Tibial nerve (tissue), 4 donors: ENCODE data around the gene INPP4B. TPM values are rescaled to one million over a fixed set of nuclear protein-coding genes. Genes with fewer than 3 reads are reported as not detected.

Experiments
- DNase-seq, 2 donors: peaks; one replicate each; pipeline ENCODE4 v3.0.0-alpha.2; 2019; ENCODE audit warnings: low spot score in 2 of 2
- H3K27ac ChIP-seq, 4 donors: fragments of 200-600 bp; sonication (generic) in 3 of 4; one replicate each; pipeline ENCODE4 v1.5.1; 2017 to 2019; ENCODE audit warnings: mild to moderate bottlenecking in 1 of 4
- H3K27me3 ChIP-seq, 2 donors: fragments of 200-600 bp; sonication (generic) in 1 of 2; one replicate each; pipeline versions ENCODE4 v1.5.1 to v1.6.0; 2017 to 2019
- H3K36me3 ChIP-seq, 3 donors: fragments of 200-600 bp; sonication (generic); one replicate each; pipeline ENCODE4 v1.5.1; 2018 to 2019
- H3K4me1 ChIP-seq, 4 donors: fragments of 200-600 bp; sonication (generic) in 3 of 4; one replicate each; pipeline ENCODE4 v1.5.1; 2017 to 2019
- H3K4me3 ChIP-seq, 4 donors: fragments of 200-600 bp; sonication (generic) in 3 of 4; one replicate each; pipeline ENCODE4 v1.5.1; 2017 to 2019; ENCODE audit warnings: mild to moderate bottlenecking in 1 of 4, moderate library complexity in 1 of 4
- H3K9me3 ChIP-seq, 4 donors: fragments of 200-600 bp; sonication (generic) in 3 of 4; one replicate each; pipeline ENCODE4 v1.5.1; 2017 to 2019
- CTCF ChIP-seq, 5 experiments: fragments of 200-600 bp in 3 of 5; fragments of 450-650 bp in 2 of 5; sonication (generic) in 3 of 5; IDR thresholded peaks; one replicate each; pipeline ENCODE4 v1.5.1; 2016 to 2019; ENCODE audit warnings: antibody characterized with exemption in 5 of 5, mild to moderate bottlenecking in 3 of 5, moderate library complexity in 2 of 5
- EP300 ChIP-seq, 2 donors: sonication (generic); formaldehyde crosslinking; IDR thresholded peaks; one replicate each; pipeline ENCODE4 v1.6.1; 2017; ENCODE audit warnings: antibody characterized with exemption in 2 of 2, mild to moderate bottlenecking in 1 of 2
- POLR2A ChIP-seq, 2 donors: fragments of 450-650 bp; IDR thresholded peaks; one replicate each; pipeline ENCODE4 v1.6.1; 2017; ENCODE audit warnings: antibody characterized with exemption in 2 of 2, mild to moderate bottlenecking in 2 of 2, moderate library complexity in 2 of 2
- WGBS, 2 donors: methylation state at CpG; one replicate each; pipeline ENCODE4 v1.1.5; 2018; 5-methylcytosine and 5-hydroxymethylcytosine counted together
- total RNA-seq, 4 donors: library from RNA; depleted of rRNA; stranded (reverse); fragments of >200 nt; gene quantifications; one replicate each; pipeline ENCODE4 v1.1.0, GENCODE V29; 2016

INPP4B gene
- total RNA-seq, 4 donors from 2014 or later, result 16.3 to 32.4 (median 24.8) TPM

GRCh38 chr4:142091085-142091513 lies 755.0 kb downstream of the INPP4B start:
- Histone ChIP-seq H3K27ac (peak overlapping the region; percentile 37 to 87 (median 62)), H3K9me3 (no peaks in the 10 kb centered on the region), H3K4me1 (peaks cover 0 to 22% (median 7%) of the 10 kb centered on the region in 4 donors), H3K4me3 (no peak overlapping the region), H3K36me3 (no peaks in the 10 kb centered on the region), H3K27me3 (no peaks in the 10 kb centered on the region)
- WGBS, 2 donors, result 30 to 33% methylated on average over 4 of the region's 4 CpGs
- DNase-seq, result peak in 1 of 2 donors; percentile 46
- TF ChIP-seq POLR2A (IDR thresholded peaks at IDR 0.05) (no peak), CTCF (IDR thresholded peaks at IDR 0.05) (no peak), EP300 (IDR thresholded peaks at IDR 0.05) (peak; percentile 77 to 91)

DNA sequence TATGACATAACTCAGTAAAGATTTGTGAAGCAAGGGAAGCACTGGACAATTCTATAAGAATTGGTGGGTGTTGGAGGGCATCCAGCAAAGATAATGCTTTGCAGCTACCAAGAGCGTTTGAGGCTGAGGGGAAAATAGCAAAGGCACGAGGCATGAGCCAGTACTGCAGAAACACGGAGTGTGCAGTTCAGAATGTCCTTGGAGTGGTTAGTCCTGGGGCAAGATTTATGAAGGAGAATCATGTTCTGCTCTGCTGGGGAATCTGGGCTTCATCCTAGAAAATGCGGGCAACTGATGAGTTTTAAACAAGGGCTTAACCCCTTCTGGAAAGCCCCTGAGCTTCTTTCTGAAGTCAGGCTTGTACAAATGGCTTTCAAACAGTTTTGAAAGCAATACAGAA lies 757.2 kb downstream of the INPP4B start:
- Histone ChIP-seq H3K4me1 (peaks cover 0 to 22% (median 7%) of the 10 kb centered on the region in 4 donors), H3K27ac (peak overlapping the region in 1 of 4 donors; percentile 36), H3K4me3 (no peak overlapping the region), H3K36me3 (no peaks in the 10 kb centered on the region), H3K27me3 (no peaks in the 10 kb centered on the region), H3K9me3 (no peaks in the 10 kb centered on the region)
- TF ChIP-seq POLR2A (IDR thresholded peaks at IDR 0.05), result no peak
- no peak for TF ChIP-seq EP300 (IDR thresholded peaks at IDR 0.05)
- no peak for TF ChIP-seq CTCF (IDR thresholded peaks at IDR 0.05)
- no peak for DNase-seq
- WGBS, 2 donors, result 37 to 59% methylated on average over 4 of the region's 4 CpGs

- no peak for TF ChIP-seq CTCF (IDR thresholded peaks at IDR 0.05)
- TF ChIP-seq POLR2A (IDR thresholded peaks at IDR 0.05), result no peak
- TF ChIP-seq EP300 (IDR thresholded peaks at IDR 0.05), result no peak
- 86 to 90% methylated on average over 4 of the region's 4 CpGs for WGBS, 2 donors
- no peaks in the 10 kb centered on the region for H3K36me3 ChIP-seq
These were observed 760.4 kb downstream of the INPP4B start for GRCh38 chr4:142085513-142086292.

GRCh38 chr4:142083264-142083663 lies 762.8 kb downstream of the INPP4B start:
- 56 to 59% methylated on average over 2 of the region's 2 CpGs for WGBS, 2 donors
- H3K36me3 ChIP-seq, result no peaks in the 10 kb centered on the region

More at GRCh38 chr4:142085513-142086292, 760.4 kb downstream of the INPP4B start:
- H3K4me1 ChIP-seq, result peaks cover 0 to 11% (median 4%) of the 10 kb centered on the region in 4 donors
- DNase-seq, result no peak
- H3K4me3 ChIP-seq, result no peak overlapping the region
- H3K27ac ChIP-seq, result no peak overlapping the region
- H3K9me3 ChIP-seq, result no peaks in the 10 kb centered on the region
- H3K27me3 ChIP-seq, result no peaks in the 10 kb centered on the region

GRCh38 chr4:142081025-142081424 lies 765.1 kb downstream of the INPP4B start:
- H3K27ac ChIP-seq, result no peak overlapping the region
- no peaks in the 10 kb centered on the region for H3K9me3 ChIP-seq
- H3K4me1 ChIP-seq, result no peaks in the 10 kb centered on the region
- TF ChIP-seq POLR2A (IDR thresholded peaks at IDR 0.05), result no peak
- no peak for DNase-seq
- WGBS, 2 donors, result 91 to 93% methylated on average over 4 of the region's 4 CpGs
- no peaks in the 10 kb centered on the region for H3K27me3 ChIP-seq
- H3K4me3 ChIP-seq, result no peak overlapping the region
- H3K36me3 ChIP-seq, result no peaks in the 10 kb centered on the region

More at GRCh38 chr4:142083264-142083663, 762.8 kb downstream of the INPP4B start:
- H3K4me1 ChIP-seq, result no peaks in the 10 kb centered on the region
- no peaks in the 10 kb centered on the region for H3K9me3 ChIP-seq
- H3K27ac ChIP-seq, result no peak overlapping the region
- DNase-seq, result no peak
- no peak for TF ChIP-seq POLR2A (IDR thresholded peaks at IDR 0.05)
- no peaks in the 10 kb centered on the region for H3K27me3 ChIP-seq
- H3K4me3 ChIP-seq, result no peak overlapping the region

- H3K4me1 ChIP-seq, result no peaks in the 10 kb centered on the region
- no peaks in the 10 kb centered on the region for H3K36me3 ChIP-seq
- no peaks in the 10 kb centered on the region for H3K27me3 ChIP-seq
- no peak for DNase-seq
- no peak overlapping the region for H3K4me3 ChIP-seq
- WGBS, 2 donors, result 95 to 98% methylated on average over 1 of the region's 1 CpG
- TF ChIP-seq POLR2A (IDR thresholded peaks at IDR 0.05) (no peak), EP300 (IDR thresholded peaks at IDR 0.05) (no peak), CTCF (IDR thresholded peaks at IDR 0.05) (no peak)
- H3K27ac ChIP-seq, result no peak overlapping the region
- no peaks in the 10 kb centered on the region for H3K9me3 ChIP-seq
These were observed 766.1 kb downstream of the INPP4B start for GRCh38 chr4:142079959-142080358.
